Activated CD8-positive, alpha-beta memory T cell treated with anti-CD3 and anti-CD28 coated beads, Interleukin-2, amount 50 U/mL, for 1 hour (primary cell): ENCODE results near the gene ROBO2.

ENCODE experiments used
- DNase-seq: peaks from one replicate; pipeline ENCODE4 v3.0.0-alpha.2; 2020; ENCODE audit errors: extremely low read depth

The ROBO2 gene

GRCh38 chr3:77052733-77053670 lies 13.1 kb downstream of the ROBO2 start:
- DNase-seq, result no peak

GRCh38 chr3:77053795-77054194 lies 13.9 kb downstream of the ROBO2 start:
- DNase-seq, result no peak

GRCh38 chr3:77055841-77056341 lies 16.0 kb downstream of the ROBO2 start:
- DNase-seq, result no peak

GRCh38 chr3:77059354-77059753 lies 19.5 kb downstream of the ROBO2 start:
- no peak for DNase-seq

- no peak for DNase-seq
These were observed 23.5 kb downstream of the ROBO2 start for GRCh38 chr3:77063423-77063822.

GRCh38 chr3:77065750-77066149 lies 25.9 kb downstream of the ROBO2 start:
- DNase-seq, result no peak

GRCh38 chr3:77066829-77067228 lies 26.9 kb downstream of the ROBO2 start:
- DNase-seq, result no peak

- DNase-seq, result no peak
These were observed 28.9 kb downstream of the ROBO2 start for GRCh38 chr3:77068808-77069207.

GRCh38 chr3:77071364-77071763 lies 31.5 kb downstream of the ROBO2 start:
- no peak for DNase-seq

GRCh38 chr3:77071809-77072208 lies 31.9 kb downstream of the ROBO2 start:
- DNase-seq, result no peak

- no peak for DNase-seq
These were observed 32.3 kb downstream of the ROBO2 start for GRCh38 chr3:77072232-77072631.

- no peak for DNase-seq
These were observed 38.4 kb downstream of the ROBO2 start for GRCh38 chr3:77078279-77078678.

GRCh38 chr3:77079988-77080610 lies 40.2 kb downstream of the ROBO2 start:
- DNase-seq, result no peak

- no peak for DNase-seq
These were observed 41.4 kb downstream of the ROBO2 start for GRCh38 chr3:77081240-77081661.

GRCh38 chr3:77084511-77084910 lies 44.6 kb downstream of the ROBO2 start:
- DNase-seq, result no peak

- no peak for DNase-seq
These were observed 46.5 kb downstream of the ROBO2 start for GRCh38 chr3:77086408-77086807.

- DNase-seq, result no peak
These were observed 51.9 kb downstream of the ROBO2 start for GRCh38 chr3:77091809-77092208.

GRCh38 chr3:77093101-77093500 lies 53.2 kb downstream of the ROBO2 start:
- DNase-seq, result no peak

GRCh38 chr3:77096145-77096544 lies 56.2 kb downstream of the ROBO2 start:
- no peak for DNase-seq

GRCh38 chr3:77096966-77097890 lies 57.3 kb downstream of the ROBO2 start:
- no peak for DNase-seq

- DNase-seq, result no peak
These were observed 63.3 kb downstream of the ROBO2 start for GRCh38 chr3:77102951-77103769.
